Measurements from ENCODE around the gene KCNA3.
"Not testable (repeated sequence)": the region's sequence is repeated elsewhere in the genome, so short reads cannot be mapped to it uniquely, and the experiment has no call there.

The KCNA3 gene

DNA sequence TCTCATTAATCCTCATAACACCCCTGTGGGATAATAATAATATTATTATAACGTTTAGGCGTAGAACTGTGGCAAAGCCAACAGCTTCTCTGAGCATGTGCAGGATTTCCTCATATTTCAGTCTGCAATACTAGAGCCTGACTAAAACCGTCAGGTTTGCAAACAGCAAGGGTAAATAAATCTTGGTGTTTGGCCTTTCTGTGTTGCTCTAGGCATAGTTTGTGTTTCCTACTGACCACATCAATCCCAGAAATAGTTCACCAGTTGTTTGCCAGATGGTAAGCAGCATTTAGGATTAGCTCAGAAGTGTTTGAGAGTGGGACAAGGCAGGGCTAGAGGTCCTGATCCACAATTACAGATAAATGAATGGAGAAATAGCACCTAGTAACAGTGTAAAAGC, 2.8 kb upstream of the KCNA3 start:
- no peak for FAIRE-seq

DNA sequence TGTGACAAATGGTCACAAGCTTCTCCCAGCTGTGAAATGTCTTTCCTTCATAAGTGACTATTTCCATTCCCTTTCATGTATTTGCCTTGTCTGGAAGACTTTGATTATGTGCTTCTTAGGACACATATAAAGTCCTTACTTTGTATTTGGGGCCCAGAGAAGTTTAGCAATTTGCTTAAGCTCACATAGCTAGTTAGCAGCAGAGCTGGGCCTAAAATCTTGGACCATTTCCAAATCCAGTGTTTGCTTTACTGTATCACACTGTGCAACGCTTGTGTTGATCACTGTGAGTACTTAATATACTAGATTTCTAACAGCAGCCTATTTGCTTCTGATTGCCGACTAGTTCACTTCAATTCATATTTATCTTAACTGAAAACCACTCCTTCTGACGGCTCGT, 2.2 kb upstream of the KCNA3 start:
- no peak for FAIRE-seq

DNA sequence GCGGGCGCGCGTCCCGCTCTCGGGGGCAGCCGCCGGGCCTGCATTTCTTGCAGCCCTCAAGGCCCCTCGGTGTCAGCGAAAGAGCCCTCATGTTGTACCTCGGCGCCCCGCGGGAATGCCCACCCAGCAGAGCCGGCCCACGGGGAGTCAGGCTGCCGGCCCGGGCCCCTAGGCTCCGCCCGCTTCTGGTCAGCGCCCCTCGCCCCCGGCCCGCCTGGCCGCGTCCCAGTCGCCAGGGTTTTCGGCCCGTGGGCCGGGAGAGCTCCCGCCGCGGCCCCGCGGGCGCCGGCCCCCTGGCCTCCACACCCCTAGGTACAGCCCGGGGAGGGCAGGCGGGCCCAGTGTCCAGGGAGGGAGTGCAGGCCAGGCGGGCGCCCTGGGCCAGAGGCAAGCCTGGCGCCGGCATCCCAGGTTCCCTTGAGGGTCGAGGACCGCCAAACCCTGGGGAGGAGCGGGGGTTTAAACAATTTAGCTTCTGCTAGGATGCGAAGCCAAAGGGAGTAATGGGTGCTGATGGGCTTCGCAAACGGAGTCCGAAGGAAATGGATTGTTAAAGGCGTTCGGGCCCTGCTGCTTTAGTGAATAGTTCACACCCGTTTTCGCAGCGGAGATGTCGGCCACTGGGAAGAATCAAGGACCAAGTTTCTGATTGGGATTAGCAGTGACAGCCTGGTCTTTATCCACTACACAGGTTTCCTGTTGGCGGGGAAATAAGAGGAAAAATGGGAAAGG, 486 bp upstream of the KCNA3 start:
- no peak for FAIRE-seq

DNA sequence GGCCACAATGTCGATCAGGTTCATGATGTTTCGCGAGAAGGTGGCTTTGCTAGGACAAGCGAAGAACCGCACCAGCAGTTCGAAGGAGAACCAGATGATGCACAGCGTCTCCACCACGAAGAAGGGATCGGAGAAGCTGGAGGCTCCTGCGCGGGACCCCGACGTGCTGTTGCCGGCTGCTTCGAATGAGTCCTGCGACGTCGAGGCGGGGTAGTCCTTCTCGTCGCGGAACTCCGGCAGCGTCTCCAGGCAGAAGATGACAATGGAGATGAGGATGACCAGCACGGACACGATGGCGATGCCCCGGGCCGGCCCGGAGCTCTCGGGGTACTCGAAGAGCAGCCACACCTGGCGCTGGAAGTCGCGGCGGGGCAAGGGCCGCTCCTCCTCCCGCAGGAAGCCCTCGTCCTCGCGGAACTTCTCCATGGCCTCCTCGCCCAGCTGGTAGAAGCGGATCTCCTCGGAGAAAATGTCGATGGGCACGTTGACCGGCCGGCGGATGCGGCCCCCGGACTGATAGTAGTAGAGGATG, 869 bp downstream of the KCNA3 start:
- no peak for FAIRE-seq

DNA sequence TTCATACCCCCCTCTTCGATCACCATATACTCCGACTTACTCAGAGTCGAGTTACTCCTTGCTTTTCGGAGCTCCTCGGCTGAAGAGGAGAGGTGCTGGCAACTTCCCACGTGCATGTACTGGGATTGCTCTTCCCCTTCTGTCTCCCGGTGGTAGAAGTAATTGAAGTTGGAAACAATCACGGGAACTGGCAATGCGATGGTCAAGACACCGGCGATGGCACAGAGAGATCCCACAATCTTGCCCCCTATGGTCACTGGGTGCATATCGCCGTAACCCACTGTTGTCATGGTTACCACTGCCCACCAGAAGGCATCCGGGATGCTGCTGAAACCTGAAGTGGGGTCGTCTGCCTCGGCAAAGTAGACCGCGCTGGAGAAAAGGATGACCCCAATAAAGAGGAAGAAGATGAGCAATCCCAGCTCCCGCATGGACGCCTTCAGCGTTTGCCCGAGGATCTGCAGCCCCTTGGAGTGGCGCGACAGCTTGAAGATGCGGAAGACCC, 1.5 kb downstream of the KCNA3 start:
- FAIRE-seq: no peak

DNA sequence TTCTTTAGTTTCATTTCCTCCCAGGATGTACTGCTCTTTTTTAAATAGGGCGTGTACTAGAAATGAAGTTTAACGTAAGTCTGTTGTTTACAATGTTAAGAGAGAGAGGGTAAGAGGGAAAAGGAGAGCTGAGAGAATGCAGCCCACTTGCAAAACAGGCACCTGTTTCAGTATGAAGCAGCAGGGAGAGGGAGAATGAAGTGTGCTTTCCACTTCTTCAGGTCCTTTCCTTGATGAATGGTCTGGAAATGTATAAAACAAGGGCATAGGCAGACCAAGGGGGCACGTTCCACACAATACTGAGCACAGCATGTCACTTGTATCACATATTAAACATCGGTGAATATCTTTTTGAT, 2.0 kb downstream of the KCNA3 start:
- no peak for FAIRE-seq

DNA sequence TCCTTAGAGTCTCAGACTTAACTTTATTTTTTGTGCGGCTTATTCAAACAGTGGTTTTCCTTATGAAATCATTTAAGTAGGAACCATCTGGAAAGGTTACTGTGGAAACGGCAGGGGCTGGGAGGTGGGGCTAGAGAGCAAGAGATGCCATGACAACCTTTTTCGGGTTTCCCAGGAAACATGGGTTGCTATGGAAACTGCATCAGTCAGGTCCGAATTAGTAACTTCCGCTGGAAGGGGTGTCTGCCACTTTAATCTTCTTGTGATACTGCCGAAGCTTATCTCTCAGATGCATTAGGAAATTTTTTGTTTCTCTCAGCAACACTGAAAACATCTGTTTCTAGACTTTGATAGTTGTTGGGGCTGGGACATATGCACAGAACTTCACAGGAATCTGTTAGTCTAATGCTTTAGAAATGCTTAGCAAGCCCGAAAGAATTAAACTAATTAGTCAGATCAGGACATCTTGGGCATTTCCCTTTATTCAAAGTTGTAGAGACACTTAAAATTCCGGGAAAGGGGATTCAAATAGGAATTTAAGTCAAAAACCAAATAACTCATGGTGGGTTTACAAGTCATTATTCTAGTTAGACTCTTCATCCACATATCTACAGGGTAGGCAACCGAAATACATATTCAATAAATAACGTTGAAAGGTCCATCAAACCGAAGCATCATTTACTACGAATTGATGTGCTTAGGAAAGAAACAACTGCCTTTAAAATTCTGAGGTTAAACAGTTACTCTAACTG, 2.6 kb downstream of the KCNA3 start:
- FAIRE-seq: no peak

DNA sequence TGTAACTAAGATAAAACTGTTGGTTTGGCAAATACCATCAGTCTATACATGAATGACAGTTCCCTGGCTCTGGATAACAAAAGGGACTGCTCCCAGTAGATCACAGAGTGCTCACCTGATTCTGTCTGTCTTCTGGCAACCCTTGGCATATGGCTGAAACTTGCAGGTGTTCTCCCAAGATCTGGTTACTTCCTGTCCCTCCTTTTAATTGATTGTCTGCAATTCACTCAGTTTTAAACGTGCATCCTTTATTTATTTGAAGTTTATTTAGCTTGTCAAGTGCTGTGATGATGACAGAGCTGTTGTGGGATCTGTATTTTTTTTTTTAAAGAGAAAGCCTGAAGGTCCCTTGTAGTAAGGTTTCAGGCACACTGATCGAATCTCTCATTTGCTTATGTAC, 3.4 kb downstream of the KCNA3 start:
- no peak for FAIRE-seq

DNA sequence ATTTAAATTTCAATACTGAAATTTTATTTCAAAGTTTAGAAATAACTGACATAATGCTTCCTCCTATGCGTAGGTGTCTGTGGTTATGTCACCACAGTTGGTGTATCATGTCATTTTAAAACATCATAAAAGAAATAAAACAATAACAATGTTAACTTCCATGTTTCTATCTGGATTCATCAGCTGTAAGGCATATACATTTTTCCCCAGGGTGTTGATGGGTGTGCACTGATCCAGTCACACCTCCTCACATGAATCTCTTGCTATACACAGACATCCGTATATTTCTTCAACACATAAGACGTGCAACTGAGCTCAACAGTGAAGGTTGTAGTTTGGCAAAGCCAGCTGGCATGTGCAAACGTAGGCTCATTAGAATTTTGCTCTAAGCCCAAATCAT, 6.2 kb downstream of the KCNA3 start:
- FAIRE-seq: no peak

DNA sequence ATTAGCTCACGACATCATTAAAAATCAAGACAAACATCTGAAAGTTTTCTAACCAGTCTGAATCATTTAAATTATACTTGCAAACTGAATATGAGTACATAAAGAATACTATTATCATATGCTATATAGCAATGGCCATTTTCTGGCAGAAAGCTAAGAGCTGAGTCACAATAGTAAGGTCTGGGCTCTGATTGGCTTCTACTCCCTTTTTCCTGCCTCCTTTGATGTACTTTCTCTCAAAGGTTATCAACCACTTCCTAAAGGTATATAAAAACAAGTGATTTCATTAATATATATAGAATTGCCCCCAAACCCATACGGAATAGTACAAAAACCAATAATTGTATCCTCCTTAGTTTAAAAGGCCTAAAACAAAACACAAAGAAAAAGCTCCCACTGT, 7.0 kb downstream of the KCNA3 start:
- FAIRE-seq: no peak

DNA sequence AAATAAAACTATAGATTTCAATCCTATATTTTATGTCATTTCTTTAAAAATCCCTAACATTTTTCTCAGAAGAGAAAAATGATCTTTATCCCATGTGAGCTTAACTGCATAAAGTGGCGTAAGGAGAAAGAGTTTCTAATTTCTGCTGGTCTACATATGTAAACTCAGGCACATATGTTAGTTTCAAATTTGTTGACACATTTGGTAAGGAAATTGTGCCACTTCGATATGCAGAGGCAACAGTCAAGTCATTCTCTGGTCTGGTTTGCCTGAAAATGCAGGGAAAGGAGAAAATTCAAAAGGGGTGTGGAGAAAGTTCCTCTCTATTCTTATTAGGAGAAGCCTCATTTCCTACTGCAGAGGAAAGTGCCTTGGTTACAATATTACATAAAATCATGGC, 11.5 kb downstream of the KCNA3 start:
- no peak for FAIRE-seq

DNA sequence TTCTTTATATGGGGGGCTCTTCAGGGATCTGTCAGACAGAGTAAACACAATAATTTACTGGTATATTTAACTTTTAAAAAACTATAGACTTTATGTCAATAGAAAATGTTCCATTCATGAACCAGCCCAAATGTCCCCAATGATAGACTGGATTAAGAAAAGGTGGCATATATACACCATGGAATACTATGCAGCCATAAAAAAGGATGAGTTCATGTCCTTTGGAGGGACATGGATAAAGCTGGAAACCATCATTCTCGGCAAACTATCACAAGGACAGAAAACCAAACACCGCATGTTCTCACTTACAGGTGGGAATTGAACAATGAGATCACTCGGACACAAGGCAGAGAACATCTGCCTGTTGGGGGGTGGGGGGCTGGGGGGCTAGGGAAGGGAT, 15.2 kb downstream of the KCNA3 start:
- FAIRE-seq: not testable (repeated sequence)

DNA sequence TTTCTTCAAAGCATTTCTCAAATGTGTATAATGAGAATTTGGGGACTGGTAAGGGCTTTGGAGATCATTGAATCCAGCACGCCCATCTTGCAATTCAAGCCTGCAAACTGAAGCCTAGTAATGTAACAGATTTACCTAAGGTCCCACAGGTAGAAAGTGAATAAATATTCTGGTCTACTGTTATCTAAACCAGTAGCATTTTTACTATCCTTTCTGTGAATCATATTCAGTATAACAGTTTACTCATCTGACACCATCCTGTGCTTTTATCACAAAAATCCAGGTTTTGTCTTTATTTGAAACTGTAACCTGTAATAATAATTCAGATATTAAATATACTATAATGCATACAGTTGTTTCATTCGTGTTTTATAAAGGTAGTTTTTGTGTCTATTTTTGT, 17.4 kb downstream of the KCNA3 start:
- FAIRE-seq: no peak

DNA sequence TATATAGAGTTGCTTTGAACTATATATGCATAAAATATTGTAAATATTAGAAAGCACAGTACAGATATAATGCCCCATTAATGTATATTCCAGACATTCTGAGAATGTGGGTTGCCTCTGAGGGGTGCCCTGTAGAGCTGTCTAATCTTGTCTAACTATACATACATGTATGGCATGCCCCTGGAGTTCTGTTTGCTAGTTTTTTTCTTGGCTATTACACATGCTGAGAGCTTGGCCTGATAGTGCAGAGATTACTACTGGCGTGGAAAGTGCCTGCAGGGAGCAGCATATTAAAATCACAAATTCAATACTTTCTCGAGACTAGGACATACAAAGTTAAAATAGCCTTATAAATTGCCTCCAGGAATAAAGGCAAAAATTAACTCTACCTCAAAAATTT, 24.1 kb downstream of the KCNA3 start:
- FAIRE-seq: no peak

DNA sequence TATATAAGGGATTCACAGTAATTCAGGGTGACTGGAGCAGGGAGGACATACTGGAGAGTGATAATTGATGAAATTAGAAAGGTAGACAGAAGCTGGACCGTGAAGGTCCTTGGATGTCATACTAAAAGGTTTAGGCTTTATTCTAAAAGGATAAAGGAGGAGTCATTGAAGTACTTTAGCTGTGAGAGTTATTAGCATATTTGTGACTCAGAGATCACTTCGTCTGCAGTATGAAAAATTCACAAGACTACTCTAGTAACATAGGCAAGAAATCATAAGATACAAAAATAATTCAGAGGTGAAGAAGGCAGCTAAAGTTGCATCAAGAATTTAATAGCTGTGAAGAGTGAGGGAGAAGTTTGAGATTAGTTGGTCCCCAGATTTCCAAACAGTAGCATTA, 26.3 kb downstream of the KCNA3 start:
- FAIRE-seq: no peak

DNA sequence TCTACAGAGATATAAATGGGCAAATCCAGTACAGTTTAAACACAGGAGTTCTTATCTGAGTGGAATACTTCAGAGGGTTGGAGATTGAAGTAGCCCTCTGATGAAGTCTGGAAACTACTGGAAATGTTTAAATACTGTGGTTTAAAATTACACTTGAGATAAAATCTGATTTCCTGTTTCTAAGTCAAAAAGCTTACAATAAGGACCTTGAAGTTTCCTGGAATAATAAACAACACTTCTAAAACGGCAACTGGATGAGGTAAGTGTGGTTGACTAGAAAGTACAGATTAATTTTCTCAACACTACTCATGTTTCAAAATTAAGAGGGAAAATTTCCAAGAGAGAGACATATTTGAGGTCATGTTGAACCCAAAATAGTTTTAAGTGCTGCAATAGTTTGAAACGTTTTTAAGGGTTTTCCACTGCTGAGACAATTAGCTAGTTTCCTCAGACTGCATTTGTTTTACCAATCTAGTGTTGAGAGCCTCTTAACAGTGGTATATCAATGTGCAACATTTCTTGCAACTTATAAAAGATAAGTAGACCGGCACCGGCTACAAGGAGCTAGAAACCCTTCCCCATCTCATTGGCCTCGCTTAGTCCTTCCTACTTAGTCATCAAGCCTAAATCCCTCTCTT, 27.4 kb downstream of the KCNA3 start:
- FAIRE-seq: peak; percentile 98

DNA sequence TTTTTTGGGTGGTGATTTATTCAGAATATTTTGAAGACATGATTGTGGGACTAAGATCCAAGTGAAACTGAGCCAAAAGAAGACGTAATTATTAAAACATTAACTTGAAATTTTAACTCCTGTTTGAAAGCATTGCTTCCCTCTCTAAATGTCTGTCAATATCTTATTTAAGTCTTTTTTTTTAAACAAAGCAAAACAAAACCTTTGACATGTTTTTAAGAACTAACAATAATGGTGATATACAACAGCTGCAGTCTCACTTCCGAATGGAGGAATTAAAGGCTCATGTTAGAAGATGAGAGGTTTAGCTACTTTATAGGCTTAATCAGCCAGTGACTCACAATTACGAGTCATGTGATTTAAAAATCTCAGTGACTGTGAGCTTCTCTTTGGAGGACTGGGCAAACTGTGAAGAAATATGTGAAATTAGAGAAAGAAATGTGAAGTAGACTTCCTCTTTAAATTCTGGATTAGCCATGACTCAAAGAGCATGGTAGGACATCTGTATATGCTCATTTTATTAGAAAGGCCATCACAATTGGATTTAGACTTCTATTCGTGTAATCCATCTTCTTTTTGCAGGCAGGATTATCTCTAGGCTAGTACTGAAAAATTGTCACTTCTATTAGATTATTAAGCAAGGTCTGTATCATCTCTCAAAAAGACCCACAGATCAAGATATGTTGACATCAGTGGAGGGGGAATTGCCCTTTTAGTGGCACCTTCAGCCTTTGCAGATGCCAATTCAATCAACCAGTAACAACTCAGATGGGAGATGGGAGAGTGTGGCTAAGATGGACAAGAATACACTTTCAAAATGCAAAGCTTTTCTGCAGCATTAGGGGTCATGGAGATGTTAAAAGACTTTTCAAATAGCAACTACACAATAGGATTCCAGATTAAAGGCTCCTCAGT, 28.7 kb downstream of the KCNA3 start:
- FAIRE-seq: peak; percentile 81

DNA sequence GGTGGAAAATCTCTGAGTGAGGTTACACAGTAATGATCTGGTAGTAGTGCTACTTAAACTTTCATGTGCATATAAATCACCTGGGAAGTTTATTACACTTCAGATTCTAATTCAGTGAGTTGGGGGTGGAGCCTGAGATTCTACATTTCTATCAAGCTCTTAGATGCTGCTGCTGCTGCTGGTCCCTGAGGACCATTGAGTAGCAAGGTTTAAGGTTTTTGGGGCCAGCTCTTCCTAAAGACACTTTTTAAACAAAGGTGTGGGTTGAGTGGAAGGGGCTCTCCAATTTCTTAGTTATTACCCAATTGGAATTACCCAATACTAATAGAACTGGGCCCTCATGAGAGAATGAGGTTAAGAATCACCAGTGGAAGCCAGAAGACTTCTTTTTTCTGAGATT, 29.5 kb downstream of the KCNA3 start:
- no peak for FAIRE-seq

DNA sequence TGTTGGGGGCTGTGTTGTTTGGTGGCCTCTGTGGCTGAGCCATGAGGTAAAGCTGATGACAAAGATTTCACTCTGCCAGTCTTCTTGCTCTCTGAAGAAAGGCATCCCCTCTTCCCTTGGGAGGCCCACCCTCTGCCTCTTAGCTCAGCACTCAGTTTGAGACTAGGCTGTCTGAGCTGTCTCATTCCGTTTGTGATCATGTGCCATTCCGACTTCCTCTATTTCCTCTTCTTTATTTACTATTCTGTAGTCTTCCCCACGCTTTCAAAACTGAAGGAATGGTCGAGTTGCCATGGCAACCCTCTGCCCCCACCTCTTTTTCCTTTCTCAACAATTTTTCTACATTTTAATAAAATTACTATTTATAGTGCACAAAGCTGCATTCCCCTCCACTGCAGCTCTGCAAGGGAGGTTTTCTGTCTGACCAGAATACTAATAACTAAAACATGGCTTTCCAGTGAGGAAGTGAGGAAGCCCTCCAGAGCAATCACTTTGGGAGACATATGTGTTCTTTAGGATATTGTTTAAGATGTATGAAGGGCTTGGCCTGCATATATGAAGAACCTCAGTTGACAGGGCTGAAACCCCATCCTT, 30.8 kb downstream of the KCNA3 start:
- FAIRE-seq: no peak

DNA sequence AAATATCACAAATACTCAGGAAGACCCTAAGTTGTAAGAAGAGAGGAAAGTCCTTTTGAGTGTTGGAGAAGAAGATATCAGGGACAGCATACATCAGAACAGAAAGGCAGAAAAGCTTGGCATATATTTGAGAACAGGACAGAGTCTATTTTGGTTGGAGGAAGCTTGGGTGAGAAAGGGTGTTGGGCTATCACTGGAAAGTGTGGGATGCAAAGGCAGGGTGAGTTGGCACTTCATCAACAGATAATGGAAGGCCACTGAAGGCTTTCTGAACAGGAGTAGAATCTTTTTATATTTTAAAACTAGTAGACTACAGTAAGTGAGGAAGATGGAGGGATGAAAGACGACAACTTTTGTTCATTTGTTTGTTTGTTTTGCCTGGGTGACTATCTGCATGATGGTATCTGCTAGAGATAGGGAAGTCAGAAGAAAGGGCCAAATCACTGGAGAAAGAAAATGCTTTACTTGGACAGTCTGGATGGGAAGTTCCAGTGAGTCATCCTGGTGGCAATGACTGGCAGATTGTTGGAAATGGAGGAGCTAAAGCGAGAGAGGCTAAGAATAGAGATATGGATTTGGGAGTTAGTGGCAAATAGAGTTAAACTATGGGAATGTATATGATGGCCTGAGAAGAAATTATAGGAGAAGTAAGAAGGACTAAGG, 34.9 kb downstream of the KCNA3 start:
- FAIRE-seq: no peak

DNA sequence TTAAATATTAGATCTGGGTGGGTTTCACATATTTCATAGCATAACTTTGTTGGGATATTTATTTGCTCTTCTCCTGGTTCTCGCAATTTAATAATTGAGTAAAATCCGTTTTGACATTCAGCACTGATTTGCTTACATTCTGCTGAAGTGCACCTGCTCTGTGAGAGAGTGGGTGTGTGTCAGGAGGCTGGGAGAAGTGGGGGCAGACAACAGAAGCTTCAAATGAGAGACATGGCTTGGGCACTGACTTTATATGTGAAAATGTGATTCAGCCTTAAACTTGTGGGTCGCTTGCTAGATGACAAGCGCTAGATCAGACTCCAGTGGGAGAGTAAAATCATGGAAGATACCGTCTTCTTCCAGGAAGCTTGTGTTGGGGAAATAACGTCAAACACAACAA, 36.2 kb downstream of the KCNA3 start:
- no peak for FAIRE-seq

DNA sequence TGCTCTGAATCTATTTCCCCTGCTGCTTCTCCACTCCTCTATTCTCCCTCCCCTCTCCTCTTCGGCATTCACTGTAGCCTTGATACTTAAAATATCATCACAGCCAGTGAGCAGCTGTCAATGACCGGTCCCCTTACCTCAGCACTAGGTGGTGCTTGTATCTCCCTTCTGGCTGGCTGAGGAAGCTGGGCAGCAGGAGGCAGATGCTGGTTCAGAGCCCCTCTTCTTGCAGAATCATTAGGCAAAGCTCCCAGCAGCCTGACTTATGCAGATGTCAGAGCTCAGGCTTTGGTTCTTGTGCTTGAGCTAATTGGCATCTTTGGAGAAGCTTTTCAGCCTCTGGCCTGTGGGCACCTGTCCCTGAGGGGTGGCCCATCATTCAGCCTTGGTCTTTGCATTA, 36.7 kb downstream of the KCNA3 start:
- no peak for FAIRE-seq
